Panc1 (cell line): ENCODE results near the gene GRM2. TPM values are rescaled to one million over a fixed set of nuclear protein-coding genes. Genes with fewer than 3 reads are reported as not detected.
"Not testable (repeated sequence)": the region's sequence is repeated elsewhere in the genome, so short reads cannot be mapped to it uniquely, and the experiment has no call there.

ENCODE experiments used
- ATAC-seq: fragments of 200-7000 bp; cut with Tn5 transposase; 2 replicates; pipeline ENCODE4 v1.9.1; 2020; ENCODE audit warnings: mild to moderate bottlenecking, moderate library complexity
- BruUV-seq: library from RNA; stranded (reverse); fragments of 400-500 nt; replicated peaks from 2 replicates; lab custom pipeline; 2021; lab: Mats Ljungman, UMichigan
- CTCF ChIA-PET: fragments of 300-600 bp; sonication (Branson Sonifier 250); formaldehyde crosslinking; loops from one replicate; lab custom pipeline; 2022; ENCODE audit warnings: antibody characterized with exemption; lab: Charles Lee
- POLR2A ChIA-PET: fragments of 300-600 bp; sonication (Branson Sonifier 250); formaldehyde crosslinking; loops from one replicate; lab custom pipeline; 2022; ENCODE audit warnings: antibody characterized with exemption; lab: Charles Lee
- DNase-seq: peaks from one replicate; pipeline ENCODE4 v3.0.0-alpha.2; 2010; ENCODE audit warnings: low read depth, low spot score
- H3K27ac ChIP-seq: 2 replicates; pipeline ENCODE4 v1.5.1; 2011; ENCODE audit warnings: mild to moderate bottlenecking, low read length, inconsistent platforms
- H3K27me3 ChIP-seq: fragments of 200-500 bp; sonication (Bioruptor generic); 2 replicates; pipeline ENCODE4 v1.6.0; 2014; ENCODE audit warnings: low read length, inconsistent platforms; ENCODE audit not compliant: control insufficient read depth, insufficient read depth
- H3K36me3 ChIP-seq: fragments of 200-500 bp; sonication (Bioruptor generic); 2 replicates; pipeline ENCODE4 v1.5.1; 2014; ENCODE audit warnings: inconsistent platforms, mild to moderate bottlenecking, low read length, moderate library complexity; ENCODE audit not compliant: control insufficient read depth, insufficient read depth
- H3K4me1 ChIP-seq: 2 replicates; pipeline ENCODE4 v1.5.1; 2011; ENCODE audit warnings: inconsistent platforms, mild to moderate bottlenecking, low read length, moderate library complexity; ENCODE audit not compliant: control insufficient read depth, insufficient read depth
- H3K4me3 ChIP-seq, 2 experiments: 2 replicates each; pipeline ENCODE4 v1.5.1; 2011 to 2012; ENCODE audit warnings: low read depth in 2 of 2, low read length in 2 of 2, mild to moderate bottlenecking in 2 of 2, inconsistent platforms in 1 of 2, moderate library complexity in 1 of 2
- H3K9me3 ChIP-seq: fragments of 200-500 bp; sonication (Bioruptor generic); 2 replicates; pipeline ENCODE4 v1.5.1; 2014; ENCODE audit warnings: low read depth, mild to moderate bottlenecking, inconsistent platforms, low read length, moderate library complexity; ENCODE audit not compliant: control insufficient read depth, insufficient read depth
- POLR2AphosphoS5 ChIP-seq: IDR thresholded peaks from 2 replicates; pipeline ENCODE4 v1.6.1; 2012; ENCODE audit warnings: mild to moderate bottlenecking, low read depth, low read length, moderate library complexity
- SIN3A ChIP-seq: IDR thresholded peaks from 2 replicates; pipeline ENCODE4 v1.6.1; 2012; ENCODE audit warnings: low read depth, mild to moderate bottlenecking, low read length, moderate library complexity, borderline replicate concordance; ENCODE audit not compliant: insufficient read depth
- TCF7L2 ChIP-seq: IDR thresholded peaks from 2 replicates; pipeline ENCODE4 v1.6.1; 2011; ENCODE audit warnings: mild to moderate bottlenecking, low read depth, low read length, inconsistent platforms
- in situ Hi-C: cut with HindIII; loops from 2 replicates; pipeline ENCODE4 v1.10.0; 2016; ENCODE audit warnings: low sequenced_read_pairs, low pct_unique_long_range_greater_than_20kb
- intact Hi-C: fragments of 100-400 bp; cut with micrococcal nuclease; formaldehyde crosslinking; loops from one replicate; pipeline ENCODE4 v1.10.0; 2022; ENCODE audit not compliant: unreplicated experiment
- total RNA-seq: library from RNA; stranded (reverse); gene quantifications from one replicate; pipeline ENCODE4 v1.2.1, GENCODE V29; 2021; ENCODE audit not compliant: unreplicated experiment
- TF ChIP-seq, protein P1 (sequence below): fragments of 450-650 bp; IDR thresholded peaks from 2 replicates; pipeline ENCODE4 v1.5.1; 2017; ENCODE audit warnings: mild to moderate bottlenecking
- TF ChIP-seq, protein P2 (sequence below), 2 experiments: IDR thresholded peaks; 2 replicates each; pipeline ENCODE4 v1.6.1; 2011 to 2012; ENCODE audit warnings: low read depth in 2 of 2, control low read depth in 1 of 2, low read length in 1 of 2, mild to moderate bottlenecking in 1 of 2, moderate library complexity in 1 of 2; ENCODE audit not compliant: insufficient read depth in 1 of 2

Gene GRM2
- total RNA-seq, 1 experiment from 2014 or later: 0.21 TPM

DNA sequence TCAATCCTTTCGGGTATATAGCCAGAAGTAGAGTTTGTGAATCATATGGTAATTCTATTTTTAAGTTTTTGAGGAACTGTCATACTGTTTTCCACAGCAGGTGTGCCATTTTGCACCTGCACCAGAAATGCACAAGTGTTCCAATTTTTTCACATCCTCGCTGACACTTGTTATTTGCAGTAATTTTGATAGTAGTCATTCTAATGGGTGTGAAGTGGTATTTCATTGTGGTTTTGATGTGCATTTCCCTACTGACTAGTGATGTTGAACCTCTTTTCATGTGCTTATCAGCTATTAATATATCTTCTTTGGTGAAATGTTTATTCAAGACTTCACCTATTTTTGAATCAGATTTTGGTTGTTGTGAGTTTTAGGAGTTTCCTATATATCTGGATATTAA is 29.1 kb downstream of the GRM2 start:
- ATAC-seq: no peak

DNA sequence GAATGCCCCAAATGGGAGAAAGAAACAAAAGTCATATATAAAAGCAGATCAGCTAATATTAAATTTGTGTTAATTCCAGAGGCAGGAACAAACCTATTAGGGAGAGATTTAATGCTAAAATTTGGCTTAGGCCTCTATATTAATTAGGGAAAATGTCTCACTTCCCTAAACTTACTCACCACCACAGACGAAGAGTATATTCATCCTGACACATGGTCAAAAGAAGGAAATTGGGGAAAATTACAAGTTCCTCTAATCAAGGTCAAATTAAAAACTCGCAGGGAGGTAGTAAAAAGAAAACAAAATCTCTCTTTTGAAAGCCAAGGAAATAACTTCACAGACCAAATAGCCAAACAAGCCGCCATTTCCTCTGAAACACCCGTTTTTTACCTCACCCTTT is 32.2 kb downstream of the GRM2 start:
- DNase-seq (no peak), ATAC-seq (no peak)
- BruUV-seq: no TSS peak
- no peaks in the 10 kb centered on the region for H3K9me3 ChIP-seq
- H3K27ac ChIP-seq: no peak overlapping the region
- no peaks in the 10 kb centered on the region for H3K36me3 ChIP-seq
- POLR2A ChIA-PET: no interaction called here
- H3K27me3 ChIP-seq: peaks cover 4% of the 10 kb centered on the region; the same call in 1 of the 2 replicates
- TF ChIP-seq POLR2AphosphoS5 (no peak), TCF7L2 (no peak), SIN3A (no peak)
- TF ChIP-seq, protein P1, sequence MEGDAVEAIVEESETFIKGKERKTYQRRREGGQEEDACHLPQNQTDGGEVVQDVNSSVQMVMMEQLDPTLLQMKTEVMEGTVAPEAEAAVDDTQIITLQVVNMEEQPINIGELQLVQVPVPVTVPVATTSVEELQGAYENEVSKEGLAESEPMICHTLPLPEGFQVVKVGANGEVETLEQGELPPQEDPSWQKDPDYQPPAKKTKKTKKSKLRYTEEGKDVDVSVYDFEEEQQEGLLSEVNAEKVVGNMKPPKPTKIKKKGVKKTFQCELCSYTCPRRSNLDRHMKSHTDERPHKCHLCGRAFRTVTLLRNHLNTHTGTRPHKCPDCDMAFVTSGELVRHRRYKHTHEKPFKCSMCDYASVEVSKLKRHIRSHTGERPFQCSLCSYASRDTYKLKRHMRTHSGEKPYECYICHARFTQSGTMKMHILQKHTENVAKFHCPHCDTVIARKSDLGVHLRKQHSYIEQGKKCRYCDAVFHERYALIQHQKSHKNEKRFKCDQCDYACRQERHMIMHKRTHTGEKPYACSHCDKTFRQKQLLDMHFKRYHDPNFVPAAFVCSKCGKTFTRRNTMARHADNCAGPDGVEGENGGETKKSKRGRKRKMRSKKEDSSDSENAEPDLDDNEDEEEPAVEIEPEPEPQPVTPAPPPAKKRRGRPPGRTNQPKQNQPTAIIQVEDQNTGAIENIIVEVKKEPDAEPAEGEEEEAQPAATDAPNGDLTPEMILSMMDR: no peak
- TF ChIP-seq, protein P2, sequence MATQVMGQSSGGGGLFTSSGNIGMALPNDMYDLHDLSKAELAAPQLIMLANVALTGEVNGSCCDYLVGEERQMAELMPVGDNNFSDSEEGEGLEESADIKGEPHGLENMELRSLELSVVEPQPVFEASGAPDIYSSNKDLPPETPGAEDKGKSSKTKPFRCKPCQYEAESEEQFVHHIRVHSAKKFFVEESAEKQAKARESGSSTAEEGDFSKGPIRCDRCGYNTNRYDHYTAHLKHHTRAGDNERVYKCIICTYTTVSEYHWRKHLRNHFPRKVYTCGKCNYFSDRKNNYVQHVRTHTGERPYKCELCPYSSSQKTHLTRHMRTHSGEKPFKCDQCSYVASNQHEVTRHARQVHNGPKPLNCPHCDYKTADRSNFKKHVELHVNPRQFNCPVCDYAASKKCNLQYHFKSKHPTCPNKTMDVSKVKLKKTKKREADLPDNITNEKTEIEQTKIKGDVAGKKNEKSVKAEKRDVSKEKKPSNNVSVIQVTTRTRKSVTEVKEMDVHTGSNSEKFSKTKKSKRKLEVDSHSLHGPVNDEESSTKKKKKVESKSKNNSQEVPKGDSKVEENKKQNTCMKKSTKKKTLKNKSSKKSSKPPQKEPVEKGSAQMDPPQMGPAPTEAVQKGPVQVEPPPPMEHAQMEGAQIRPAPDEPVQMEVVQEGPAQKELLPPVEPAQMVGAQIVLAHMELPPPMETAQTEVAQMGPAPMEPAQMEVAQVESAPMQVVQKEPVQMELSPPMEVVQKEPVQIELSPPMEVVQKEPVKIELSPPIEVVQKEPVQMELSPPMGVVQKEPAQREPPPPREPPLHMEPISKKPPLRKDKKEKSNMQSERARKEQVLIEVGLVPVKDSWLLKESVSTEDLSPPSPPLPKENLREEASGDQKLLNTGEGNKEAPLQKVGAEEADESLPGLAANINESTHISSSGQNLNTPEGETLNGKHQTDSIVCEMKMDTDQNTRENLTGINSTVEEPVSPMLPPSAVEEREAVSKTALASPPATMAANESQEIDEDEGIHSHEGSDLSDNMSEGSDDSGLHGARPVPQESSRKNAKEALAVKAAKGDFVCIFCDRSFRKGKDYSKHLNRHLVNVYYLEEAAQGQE (IDR thresholded peaks at IDR 0.05; ENCODE audit: insufficient read depth in 1 of 2, low read depth in 2 of 2, low read length in 1 of 2): no peak
- in situ Hi-C loops (no loop called here), intact Hi-C loops (no loop called here)
- CTCF ChIA-PET: no interaction called here
- no peak overlapping the region for H3K4me3 ChIP-seq
- H3K4me1 ChIP-seq: no peaks in the 10 kb centered on the region

More for the DNA sequence above, 29.1 kb downstream of the GRM2 start:
- H3K4me1 ChIP-seq: no peaks in the 10 kb centered on the region
- H3K4me3 ChIP-seq: no peak overlapping the region
- H3K36me3 ChIP-seq: no peaks in the 10 kb centered on the region
- intact Hi-C loops: no loop called here
- TF ChIP-seq, protein P1: no peak
- TF ChIP-seq TCF7L2 (no peak), SIN3A (no peak), POLR2AphosphoS5 (no peak)
- TF ChIP-seq, protein P2 (IDR thresholded peaks at IDR 0.05; ENCODE audit: insufficient read depth in 1 of 2, low read depth in 2 of 2, low read length in 1 of 2): no peak
- ChIA-PET POLR2A (no interaction called here), CTCF (no interaction called here)
- H3K9me3 ChIP-seq: no peaks in the 10 kb centered on the region
- peaks cover 4% of the 10 kb centered on the region; the same call in 1 of the 2 replicates for H3K27me3 ChIP-seq
- no peak overlapping the region for H3K27ac ChIP-seq
- DNase-seq: no peak
- in situ Hi-C loops: no loop called here
- no TSS peak for BruUV-seq

DNA sequence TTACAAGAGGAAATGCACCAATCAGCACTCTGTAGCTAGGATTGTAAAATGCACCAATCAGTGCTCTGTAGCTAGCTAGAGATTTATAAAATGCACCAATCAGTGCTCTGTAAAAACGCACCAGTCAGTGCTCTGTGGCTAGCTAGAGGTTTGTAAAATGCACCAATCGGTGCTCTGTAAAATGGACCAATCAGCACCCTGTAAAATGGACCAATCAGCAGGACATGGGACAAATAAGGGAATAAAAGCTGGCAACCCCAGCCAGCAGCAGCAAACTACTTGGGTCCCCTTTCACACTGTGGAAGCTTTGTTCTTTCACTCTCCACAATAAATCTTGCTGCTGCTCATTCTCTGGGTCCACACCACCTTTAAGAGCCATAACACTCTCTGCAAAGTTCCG is 35.5 kb downstream of the GRM2 start:
- ATAC-seq, H3K4me3 ChIP-seq, DNase-seq, POLR2A ChIA-PET, H3K4me1 ChIP-seq, H3K27ac ChIP-seq, BruUV-seq, H3K36me3 ChIP-seq, intact Hi-C loops, H3K9me3 ChIP-seq, in situ Hi-C loops, H3K27me3 ChIP-seq, CTCF ChIA-PET: not testable (repeated sequence)

DNA sequence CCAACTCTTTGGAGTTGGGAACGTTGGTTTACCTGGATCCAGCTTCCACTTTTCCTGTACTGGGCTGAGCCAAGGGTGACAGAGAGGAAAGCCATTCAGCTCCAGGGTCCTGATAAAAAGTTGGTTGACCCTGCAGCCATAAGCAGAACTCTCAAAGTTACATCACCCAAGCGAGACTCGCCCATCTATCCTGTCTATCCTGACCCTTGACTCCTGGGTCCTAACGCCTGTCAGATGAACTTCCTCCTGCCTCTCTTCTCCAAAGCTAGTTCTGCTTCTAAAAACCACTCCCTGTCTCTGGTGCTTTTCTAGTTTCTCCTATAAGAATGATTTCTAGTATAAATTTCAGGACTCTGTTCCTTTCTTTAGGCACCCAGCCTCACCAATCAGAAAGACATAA is 36.1 kb downstream of the GRM2 start:
- H3K4me3 ChIP-seq, BruUV-seq, H3K36me3 ChIP-seq, CTCF ChIA-PET, DNase-seq, intact Hi-C loops, H3K4me1 ChIP-seq, H3K9me3 ChIP-seq, in situ Hi-C loops, POLR2A ChIA-PET, H3K27me3 ChIP-seq, H3K27ac ChIP-seq, ATAC-seq: not testable (repeated sequence)
